Heart right ventricle (tissue), 16 donors: ENCODE measurements around the gene LGALS7. TPM values are rescaled to one million over a fixed set of nuclear protein-coding genes. Genes with fewer than 3 reads are reported as not detected.
"Not testable (repeated sequence)": the region's sequence is repeated elsewhere in the genome, so short reads cannot be mapped to it uniquely, and the experiment has no call there.

Experiments
- ATAC-seq, 8 donors: fragments of 200-7000 bp; cut with Tn5 transposase; one replicate each; pipeline ENCODE4 v1.9.1; 2020; ENCODE audit warnings: mild to moderate bottlenecking in 8 of 8, moderate library complexity in 8 of 8, moderate number of reproducible peaks in 1 of 8
- DNase-seq, 2 donors: peaks; one replicate each; pipeline ENCODE4 v3.0.0-alpha.2; 2020
- H3K27ac ChIP-seq, 10 donors: fragments of 200-600 bp; sonication (generic) in 2 of 10; one replicate each; pipeline versions ENCODE4 v1.5.0 to v1.8.0; 2020 to 2022; ENCODE audit warnings: mild to moderate bottlenecking in 3 of 10
- H3K27me3 ChIP-seq, 7 donors: fragments of 200-600 bp; one replicate each; pipeline ENCODE4 v1.8.0; 2021 to 2022; ENCODE audit warnings: mild to moderate bottlenecking in 2 of 7
- H3K36me3 ChIP-seq, 9 donors: fragments of 200-600 bp; sonication (generic) in 1 of 9; one replicate each; pipeline versions ENCODE4 v1.5.0 to v1.8.0; 2020 to 2022; ENCODE audit warnings: mild to moderate bottlenecking in 2 of 9
- H3K4me1 ChIP-seq, 9 donors: fragments of 200-600 bp; sonication (generic) in 1 of 9; one replicate each; pipeline versions ENCODE4 v1.5.0 to v1.8.0; 2020 to 2022; ENCODE audit warnings: mild to moderate bottlenecking in 4 of 9
- H3K4me3 ChIP-seq, 10 donors: fragments of 200-600 bp; sonication (generic) in 2 of 10; one replicate each; pipeline versions ENCODE4 v1.5.0 to v1.8.0; 2020 to 2022; ENCODE audit warnings: mild to moderate bottlenecking in 7 of 10, moderate library complexity in 2 of 10
- H3K9me3 ChIP-seq, 11 donors: fragments of 200-600 bp in 10 of 11; sonication (generic) in 2 of 11; one replicate each; pipeline versions ENCODE4 v1.5.0 to v1.8.0; 2013 to 2022; ENCODE audit warnings: mild to moderate bottlenecking in 2 of 11, control low read depth in 1 of 11, moderate library complexity in 1 of 11
- WGBS, 2 donors: extraction: QIAGEN DNeasy Blood & Tissue Kit; methylation state at CpG; one replicate each; pipeline ENCODE4 v1.1.7; 2013; ENCODE audit warnings: inconsistent platforms in 1 of 2; 5-methylcytosine and 5-hydroxymethylcytosine counted together
- intact Hi-C, 10 donors: fragments of 100-400 bp; cut with DNase I; formaldehyde crosslinking; loops; one replicate each; pipeline versions ENCODE4 v1.11.1 to v1.14.2; 2022
- polyA plus RNA-seq, 2 donors: library from polyadenylated mRNA; stranded (reverse); fragments of 200-250 nt; gene quantifications; one replicate each; pipeline ENCODE4 v1.2.3, GENCODE V29; 2013
- total RNA-seq, 10 donors: library from RNA; stranded (reverse); fragmentation: NEBNext Ultra II Directional in 3 of 10; extraction: Animal tissue kit (Norgen Biotek cat#: 25700) in 3 of 10; gene quantifications; one replicate each; pipeline versions ENCODE4 v1.2.1 to v1.2.4, GENCODE V29; 2021 to 2023
- TF ChIP-seq, protein P1 (sequence below), 9 donors: fragments of 200-600 bp; sonication (generic) in 2 of 9; IDR thresholded peaks; one replicate each; pipeline versions ENCODE4 v1.5.0 to v1.8.0; 2021 to 2022; ENCODE audit warnings: antibody characterized with exemption in 9 of 9, mild to moderate bottlenecking in 5 of 9, moderate library complexity in 1 of 9
- donor health status: Arrhythmogenic right ventricular cardiomyopathy.
- donor health status: ischemic (EF 13 %, LVEDD 7.1; RV severe dilation, severe dysfunction).
- donor health status: healthy with polysubstance abuse.
- donor health status: DM: no; HTN: yes; CAD: no.
- donor health status: DM: no; HTN: no; CAD: no.
- donor health status: ischemic (EF 25% LVEDD 6.9; RV normal size, moderate dysfunction).
- donor health status: ischemic (EF 25% LVEDD 5.7; RV mildly dilated, moderate dysfunction).
- donor health status: healthy.
- donor health status: DM: yes; HTN: yes; CAD: no.
- donor health status: Ischemic cardiomyopathy.
- donor health status: ischemic (EF 35%, LVEDD 5.7; RV mildly dilated, moderate dysfunction).
- donor health status: nonischemic (EF 11% LVEDD 7.7; RV severe dilation, severe dysfunction).
- donor health status: DM: yes; HTN: yes; CAD: no.
- donor health status: PGD.
- donor health status: ischemic (EF 29% LVEDD 5.4; RV normal size, mild dysfunction).
- donor health status: nonischemic (EF 23%, LVEDD 6.1; RV moderate dilation, normal function).

Gene LGALS7
- total and polyA plus RNA-seq, 12 donors, result not detected

- Histone ChIP-seq H3K27me3 (no peaks in the 10 kb centered on the region), H3K36me3 (peaks cover 0 to 42% (median 25%) of the 10 kb centered on the region in 9 donors), H3K27ac (no peak within 1 kb of the TSS), H3K9me3 (no peaks in the 10 kb centered on the region), H3K4me3 (no peak within 1 kb of the TSS), H3K4me1 (no peaks in the 10 kb centered on the region)
- TF ChIP-seq, protein P1, sequence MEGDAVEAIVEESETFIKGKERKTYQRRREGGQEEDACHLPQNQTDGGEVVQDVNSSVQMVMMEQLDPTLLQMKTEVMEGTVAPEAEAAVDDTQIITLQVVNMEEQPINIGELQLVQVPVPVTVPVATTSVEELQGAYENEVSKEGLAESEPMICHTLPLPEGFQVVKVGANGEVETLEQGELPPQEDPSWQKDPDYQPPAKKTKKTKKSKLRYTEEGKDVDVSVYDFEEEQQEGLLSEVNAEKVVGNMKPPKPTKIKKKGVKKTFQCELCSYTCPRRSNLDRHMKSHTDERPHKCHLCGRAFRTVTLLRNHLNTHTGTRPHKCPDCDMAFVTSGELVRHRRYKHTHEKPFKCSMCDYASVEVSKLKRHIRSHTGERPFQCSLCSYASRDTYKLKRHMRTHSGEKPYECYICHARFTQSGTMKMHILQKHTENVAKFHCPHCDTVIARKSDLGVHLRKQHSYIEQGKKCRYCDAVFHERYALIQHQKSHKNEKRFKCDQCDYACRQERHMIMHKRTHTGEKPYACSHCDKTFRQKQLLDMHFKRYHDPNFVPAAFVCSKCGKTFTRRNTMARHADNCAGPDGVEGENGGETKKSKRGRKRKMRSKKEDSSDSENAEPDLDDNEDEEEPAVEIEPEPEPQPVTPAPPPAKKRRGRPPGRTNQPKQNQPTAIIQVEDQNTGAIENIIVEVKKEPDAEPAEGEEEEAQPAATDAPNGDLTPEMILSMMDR (IDR thresholded peaks at IDR 0.05), result no peak
- 78 to 81% methylated on average over 15 of the region's 15 CpGs for WGBS, 2 donors
- DNase-seq (no peak), ATAC-seq (peak in 6 of 8 donors; percentile 15 to 71 (median 36))
- intact Hi-C loops, result no loop called here
These were observed 39.6 kb upstream of the LGALS7 start, which contains the start of gene LGALS4 for GRCh38 chr19:38812841-38813320. TSS of gene LGALS4 (minus strand) at chr19:38812945. CDS start at chr19:38812886, 59 bp downstream.

- no peak overlapping the region for H3K27ac ChIP-seq
- H3K27me3 ChIP-seq, result no peaks in the 10 kb centered on the region
- H3K4me3 ChIP-seq, result no peak overlapping the region
- TF ChIP-seq, protein P1 (IDR thresholded peaks at IDR 0.05), result no peak
- H3K9me3 ChIP-seq, result no peaks in the 10 kb centered on the region
- ATAC-seq (no peak), DNase-seq (no peak)
- H3K36me3 ChIP-seq, result peaks cover 0 to 35% (median 19%) of the 10 kb centered on the region in 9 donors
- 84% methylated on average over 18 of the region's 18 CpGs for WGBS, 2 donors
- no peaks in the 10 kb centered on the region for H3K4me1 ChIP-seq
- intact Hi-C loops, result no loop called here
These were observed 38.9 kb upstream of the LGALS7 start for GRCh38 chr19:38812009-38812840.

GRCh38 chr19:38809592-38810252 lies 36.4 kb upstream of the LGALS7 start:
- WGBS, 2 donors, result 97 to 98% methylated on average over 8 of the region's 8 CpGs
- intact Hi-C loops, result no loop called here

DNA sequence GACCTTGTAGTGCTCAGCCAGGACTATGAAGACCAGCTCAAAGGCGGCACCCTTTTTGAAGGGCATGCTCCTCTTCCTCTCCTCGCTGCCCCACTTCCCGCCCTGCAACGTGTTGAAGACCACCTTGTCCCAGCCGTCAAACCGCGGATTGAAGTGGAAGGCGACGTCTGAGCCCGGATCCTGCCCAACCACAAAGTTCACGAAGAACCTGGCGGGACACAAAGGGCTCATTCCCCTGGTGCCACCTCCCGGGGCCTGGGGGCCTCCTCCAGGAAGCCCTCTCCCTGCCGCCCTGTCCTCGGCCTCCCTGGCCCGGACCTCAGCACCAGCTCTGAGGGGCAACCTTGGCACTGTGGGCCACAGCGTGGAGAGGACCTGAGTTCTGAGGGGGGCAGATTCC lies 35.4 kb upstream of the LGALS7 start:
- no peak for DNase-seq
- TF ChIP-seq, protein P1 (IDR thresholded peaks at IDR 0.05), result no peak
- Histone ChIP-seq H3K27me3 (no peaks in the 10 kb centered on the region), H3K9me3 (no peaks in the 10 kb centered on the region), H3K36me3 (peaks cover 0 to under 1% (median 0%) of the 10 kb centered on the region in 9 donors), H3K27ac (no peak overlapping the region), H3K4me3 (no peak overlapping the region), H3K4me1 (peaks cover 0 to 10% (median 0%) of the 10 kb centered on the region in 9 donors)
- ATAC-seq, result no peak
- intact Hi-C loops, result no loop called here
- WGBS, 2 donors, result 93 to 96% methylated on average over 17 of the region's 17 CpGs

More at GRCh38 chr19:38809592-38810252, 36.4 kb upstream of the LGALS7 start:
- ATAC-seq, result no peak
- Histone ChIP-seq H3K9me3 (no peaks in the 10 kb centered on the region), H3K27me3 (no peaks in the 10 kb centered on the region), H3K36me3 (peaks cover 0 to 10% (median 0%) of the 10 kb centered on the region in 9 donors), H3K27ac (no peak overlapping the region), H3K4me1 (peaks cover 0 to 9% (median 0%) of the 10 kb centered on the region in 9 donors), H3K4me3 (no peak overlapping the region)
- TF ChIP-seq, protein P1 (IDR thresholded peaks at IDR 0.05), result no peak
- no peak for DNase-seq

DNA sequence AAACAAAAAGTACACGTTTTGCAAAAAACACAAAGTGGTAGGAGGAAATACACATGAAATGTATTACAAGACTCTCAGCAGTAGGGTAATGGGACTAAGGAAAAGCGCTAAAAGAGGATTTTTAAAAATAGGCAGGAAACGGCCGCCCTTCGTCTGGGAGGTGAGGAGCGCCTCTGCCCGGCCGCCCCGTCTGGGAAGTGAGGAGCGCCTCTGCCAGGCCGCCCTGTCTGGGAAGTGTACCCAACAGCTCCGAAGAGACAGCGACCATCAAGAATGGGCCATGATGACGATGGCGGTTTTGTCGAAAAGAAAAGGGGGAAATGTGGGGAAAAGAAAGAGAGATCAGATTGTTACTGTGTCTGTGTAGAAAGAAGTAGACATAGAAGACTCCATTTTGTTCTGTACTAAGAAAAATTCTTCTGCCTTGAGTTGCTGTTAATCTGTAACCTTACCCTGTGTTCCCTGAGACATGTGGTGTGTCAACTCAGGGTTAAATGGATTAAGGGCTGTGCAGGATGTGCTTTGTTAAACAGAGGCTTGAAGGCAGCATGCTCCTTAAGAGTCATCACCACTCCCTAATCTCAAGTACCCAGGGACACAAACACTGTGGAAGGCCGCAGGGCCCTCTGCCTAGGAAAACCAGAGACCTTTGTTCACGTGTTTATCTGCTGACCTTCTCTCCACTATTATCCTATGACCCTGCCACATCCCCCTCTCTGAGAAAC lies 34.2 kb upstream of the LGALS7 start:
- H3K36me3 ChIP-seq, H3K9me3 ChIP-seq, ATAC-seq, H3K4me3 ChIP-seq, H3K27me3 ChIP-seq, DNase-seq, H3K27ac ChIP-seq, intact Hi-C loops: not testable (repeated sequence)
- H3K4me1 ChIP-seq, result peaks cover 0 to 10% (median 0%) of the 10 kb centered on the region in 9 donors
- WGBS, 2 donors, result 79 to 82% methylated on average over 13 to 14 of the region's 18 CpGs
